H9 (cell line): ENCODE data around the gene MS4A4A. TPM values are rescaled to one million over a fixed set of nuclear protein-coding genes. Genes with fewer than 3 reads are reported as not detected.

ENCODE experiments used
- DNase-seq: peaks from one replicate; pipeline ENCODE4 v3.0.0-alpha.2; 2017
- H2AFZ ChIP-seq: one replicate; pipeline ENCODE4 v1.6.1; 2013; ENCODE audit warnings: mild to moderate bottlenecking, low read length, control low read depth, moderate library complexity
- H2AK5ac ChIP-seq: 2 replicates; pipeline ENCODE4 v1.6.1; 2013; ENCODE audit warnings: low read length, control low read depth, mixed read lengths; ENCODE audit not compliant: insufficient read length
- H2BK120ac ChIP-seq: one replicate; pipeline ENCODE4 v1.6.1; 2013; ENCODE audit warnings: low read depth, mild to moderate bottlenecking, low read length, control low read depth, inconsistent platforms; ENCODE audit not compliant: poor library complexity, severe bottlenecking
- H2BK12ac ChIP-seq: 2 replicates; pipeline ENCODE4 v1.6.1; 2013; ENCODE audit warnings: low read length, control low read depth, mixed read lengths, low read depth; ENCODE audit not compliant: insufficient read length
- H2BK15ac ChIP-seq: 2 replicates; pipeline ENCODE4 v1.6.1; 2013; ENCODE audit warnings: low read depth, low read length, control low read depth
- H2BK20ac ChIP-seq: one replicate; pipeline ENCODE4 v1.6.1; 2013; ENCODE audit warnings: low read depth, mild to moderate bottlenecking, low read length, control low read depth, inconsistent platforms; ENCODE audit not compliant: poor library complexity, severe bottlenecking
- H2BK5ac ChIP-seq: 2 replicates; pipeline ENCODE4 v1.6.1; 2013; ENCODE audit warnings: low read length, control low read depth, mixed read lengths; ENCODE audit not compliant: insufficient read length
- H3K14ac ChIP-seq: 2 replicates; pipeline ENCODE4 v1.6.1; 2013; ENCODE audit warnings: low read length, control low read depth; ENCODE audit not compliant: insufficient read depth
- H3K18ac ChIP-seq: 2 replicates; pipeline ENCODE4 v1.6.1; 2013; ENCODE audit warnings: low read depth, mild to moderate bottlenecking, mixed read lengths, low read length, control low read depth; ENCODE audit not compliant: insufficient read length
- H3K23ac ChIP-seq: 2 replicates; pipeline ENCODE4 v1.6.1; 2013; ENCODE audit warnings: low read length, control low read depth, mixed read lengths, low read depth; ENCODE audit not compliant: insufficient read length
- H3K23me2 ChIP-seq: 2 replicates; pipeline ENCODE4 v1.6.1; 2013; ENCODE audit warnings: low read depth, mild to moderate bottlenecking, mixed read lengths, low read length, control low read depth; ENCODE audit not compliant: insufficient read length, poor library complexity, severe bottlenecking
- H3K27ac ChIP-seq: 2 replicates; pipeline ENCODE4 v1.5.1; 2013; ENCODE audit warnings: low read length, control low read depth, mixed read lengths, low read depth; ENCODE audit not compliant: insufficient read length
- H3K27me3 ChIP-seq: 2 replicates; pipeline ENCODE4 v1.6.1; 2013; ENCODE audit warnings: low read length, control low read depth, inconsistent platforms; ENCODE audit not compliant: insufficient read depth
- H3K4ac ChIP-seq: 2 replicates; pipeline ENCODE4 v1.6.1; 2013; ENCODE audit warnings: low read depth, mild to moderate bottlenecking, control low read depth, inconsistent platforms, low read length, moderate library complexity
- H3K4me1 ChIP-seq: 2 replicates; pipeline ENCODE4 v1.6.1; 2013; ENCODE audit warnings: low read length, control low read depth, inconsistent platforms; ENCODE audit not compliant: insufficient read depth
- H3K4me2 ChIP-seq: 2 replicates; pipeline ENCODE4 v1.6.1; 2013; ENCODE audit warnings: low read length, control low read depth, mixed read lengths; ENCODE audit not compliant: insufficient read length, insufficient read depth
- H3K56ac ChIP-seq: 2 replicates; pipeline ENCODE4 v1.6.1; 2013; ENCODE audit warnings: low read depth, mild to moderate bottlenecking, mixed read lengths, low read length, control low read depth; ENCODE audit not compliant: insufficient read length
- H3K79me1 ChIP-seq: 2 replicates; pipeline ENCODE4 v1.6.1; 2013; ENCODE audit warnings: low read depth, mild to moderate bottlenecking, moderate library complexity, low read length, control low read depth, inconsistent platforms; ENCODE audit not compliant: insufficient read depth, poor library complexity, severe bottlenecking
- H3K79me2 ChIP-seq: 2 replicates; pipeline ENCODE4 v1.6.1; 2013; ENCODE audit warnings: low read length, control low read depth, inconsistent platforms; ENCODE audit not compliant: insufficient read depth
- H3K9ac ChIP-seq: 2 replicates; pipeline ENCODE4 v1.6.1; 2013; ENCODE audit warnings: low read length, control low read depth, mixed read lengths; ENCODE audit not compliant: insufficient read length; ENCODE audit errors: extremely low read depth
- H3K9me3 ChIP-seq: one replicate; pipeline ENCODE4 v1.6.1; 2013; ENCODE audit warnings: low read depth, low read length, inconsistent platforms; ENCODE audit not compliant: control insufficient read depth
- H3T11ph ChIP-seq: one replicate; pipeline ENCODE4 v1.6.1; 2013; ENCODE audit warnings: mild to moderate bottlenecking, low read length, control low read depth, inconsistent platforms
- H4K20me1 ChIP-seq: one replicate; pipeline ENCODE4 v1.6.1; 2013; ENCODE audit not compliant: control insufficient read depth, insufficient read length, insufficient read depth
- H4K5ac ChIP-seq: 2 replicates; pipeline ENCODE4 v1.6.1; 2013; ENCODE audit warnings: low read depth, mild to moderate bottlenecking, mixed read lengths, low read length, control low read depth; ENCODE audit not compliant: insufficient read length
- H4K8ac ChIP-seq: replicated peaks from 2 replicates; pipeline ENCODE4 v1.6.1; 2013; ENCODE audit warnings: low read length, control low read depth, mixed read lengths, low read depth; ENCODE audit not compliant: insufficient read length
- H4K91ac ChIP-seq: 2 replicates; pipeline ENCODE4 v1.6.1; 2013; ENCODE audit warnings: low read depth, mild to moderate bottlenecking, moderate library complexity, mixed read lengths, low read length, control low read depth; ENCODE audit not compliant: insufficient read length
- H3K27ac Mint-ChIP-seq, 3 experiments: 2 replicates in 2 of 3; 3 replicates in 1 of 3; pipeline ENCODE4 v1.8.0; 2020 to 2021; ENCODE audit warnings: mixed read lengths in 3 of 3, mild to moderate bottlenecking in 1 of 3, moderate library complexity in 1 of 3
- H3K27me3 Mint-ChIP-seq: 2 replicates; pipeline ENCODE4 v1.8.0; 2021; ENCODE audit warnings: low read depth, mild to moderate bottlenecking, moderate library complexity, mixed read lengths
- H3K36me3 Mint-ChIP-seq, 3 experiments: 2 replicates in 2 of 3; 3 replicates in 1 of 3; pipeline ENCODE4 v1.8.0; 2020 to 2021; ENCODE audit warnings: low read depth in 3 of 3, mixed read lengths in 3 of 3; ENCODE audit not compliant: insufficient read depth in 1 of 3
- H3K4me1 Mint-ChIP-seq, 2 experiments: 2 replicates each; pipeline ENCODE4 v1.8.0; 2020; ENCODE audit warnings: mixed read lengths in 2 of 2
- H3K4me3 Mint-ChIP-seq, 2 experiments: 2 replicates in 1 of 2; 3 replicates in 1 of 2; pipeline ENCODE4 v1.8.0; 2020 to 2021; ENCODE audit warnings: mild to moderate bottlenecking in 2 of 2, mixed read lengths in 2 of 2, moderate library complexity in 1 of 2
- H3K9me3 Mint-ChIP-seq, 2 experiments: 2 replicates in 1 of 2; 3 replicates in 1 of 2; pipeline ENCODE4 v1.8.0; 2020; ENCODE audit warnings: mild to moderate bottlenecking in 2 of 2, mixed read lengths in 2 of 2, moderate library complexity in 1 of 2
- CTCF ChIP-seq: fragments of 200-600 bp; sonication (generic); conservative IDR thresholded peaks from 3 replicates; pipeline ENCODE4 v1.8.0; 2021; ENCODE audit warnings: antibody characterized with exemption, mild to moderate bottlenecking
- WGBS: extraction: QIAGEN DNeasy Blood & Tissue Kit; methylation state at CpG from one replicate; pipeline ENCODE4 v1.1.7; 2013; ENCODE audit warnings: missing lambda C conversion rate, low lambda C conversion rate, mixed read lengths; ENCODE audit not compliant: insufficient read length; ENCODE audit errors: extremely low coverage; 5-methylcytosine and 5-hydroxymethylcytosine counted together
- total RNA-seq: library from RNA; stranded (reverse); gene quantifications from 2 replicates; pipeline ENCODE4 v1.2.1, GENCODE V29; 2021

The MS4A4A gene
- total RNA-seq, 1 experiment from 2014 or later: not detected

GRCh38 chr11:60339356-60339755 is 58.9 kb downstream of the MS4A4A start:
- WGBS: no CpG with 5 or more reads among the region's 3 CpGs
- no peaks in the 10 kb centered on the region for H3K4me1 ChIP-seq
- H2BK5ac ChIP-seq: no peak overlapping the region
- no peak overlapping the region for H2BK12ac ChIP-seq
- H3K14ac ChIP-seq: no peak overlapping the region
- no peak overlapping the region for H3K4me3 Mint-ChIP-seq
- H3K18ac ChIP-seq: no peak overlapping the region
- H3K4me1 Mint-ChIP-seq: peaks cover 17 to 19% of the 10 kb centered on the region in 2 experiments
- no peak overlapping the region for H2BK15ac ChIP-seq
- H3K9me3 Mint-ChIP-seq: no peaks in the 10 kb centered on the region
- no peaks in the 10 kb centered on the region for H3K79me2 ChIP-seq
- no peak overlapping the region for H3K56ac ChIP-seq
- no peak overlapping the region for H4K5ac ChIP-seq
- no peak overlapping the region for H3K9ac ChIP-seq
- H4K91ac ChIP-seq: no peak overlapping the region
- no peaks in the 10 kb centered on the region for H3K23me2 ChIP-seq
- H3T11ph ChIP-seq: no peak overlapping the region
- no peak overlapping the region for H3K27ac Mint-ChIP-seq
- H2AK5ac ChIP-seq: no peak overlapping the region
- H2BK20ac ChIP-seq: no peak overlapping the region
- no peaks in the 10 kb centered on the region for H3K36me3 Mint-ChIP-seq
- H3K27me3 ChIP-seq: no peaks in the 10 kb centered on the region
- H3K27me3 Mint-ChIP-seq: no peaks in the 10 kb centered on the region
- no peak overlapping the region for H3K4ac ChIP-seq
- no peaks in the 10 kb centered on the region for H3K9me3 ChIP-seq
- no peak for DNase-seq
- no peak for TF ChIP-seq CTCF
- no peak overlapping the region for H3K4me2 ChIP-seq
- no peaks in the 10 kb centered on the region for H3K79me1 ChIP-seq
- H4K8ac ChIP-seq: no peak overlapping the region
- H2BK120ac ChIP-seq: no peak overlapping the region
- no peak overlapping the region for H3K23ac ChIP-seq
- H4K20me1 ChIP-seq: no peaks in the 10 kb centered on the region
- H2AFZ ChIP-seq: no peak overlapping the region
- no peak overlapping the region for H3K27ac ChIP-seq
